HepG2 (cell line): Measurements from ENCODE around the gene LCN2. TPM values are rescaled to one million over a fixed set of nuclear protein-coding genes. Genes with fewer than 3 reads are reported as not detected.

Experiments
- ELF1 ChIP-seq: sonication (generic); formaldehyde crosslinking; IDR thresholded peaks from 2 replicates; pipeline ENCODE4 v1.4.0; 2020; ENCODE audit warnings: missing genetic modification reagents
- KDM3A ChIP-seq: IDR thresholded peaks from 2 replicates; pipeline ENCODE4 v1.6.1; 2018; ENCODE audit warnings: low read depth, missing compliant biosample characterization
- KLF6 ChIP-seq: IDR thresholded peaks from 2 replicates; pipeline ENCODE4 v1.8.0; 2016; ENCODE audit warnings: missing biosample characterization, missing genetic modification reagents
- KMT2A ChIP-seq: sonication (generic); formaldehyde crosslinking; IDR thresholded peaks from 2 replicates; pipeline ENCODE4 v1.4.0; 2020; ENCODE audit warnings: missing genetic modification reagents
- MIXL1 ChIP-seq: IDR thresholded peaks from 2 replicates; pipeline ENCODE4 v1.6.1; 2016
- POLR2A ChIP-seq, 2 experiments: IDR thresholded peaks; 2 replicates each; pipeline ENCODE4 v1.6.1; 2011; ENCODE audit warnings: low read depth in 2 of 2, low read length in 2 of 2, mild to moderate bottlenecking in 1 of 2, moderate library complexity in 1 of 2; ENCODE audit not compliant: insufficient read depth in 1 of 2
- SMC3 ChIP-seq: IDR thresholded peaks from 2 replicates; pipeline ENCODE4 v1.6.1; 2011; ENCODE audit warnings: low read length, improper control_type of control experiment
- STAG1 ChIP-seq: sonication (generic); formaldehyde crosslinking; IDR thresholded peaks from 2 replicates; pipeline ENCODE4 v1.4.0; 2020; ENCODE audit warnings: missing genetic modification reagents
- ZNF605 ChIP-seq: sonication (generic); formaldehyde crosslinking; IDR thresholded peaks from 2 replicates; pipeline ENCODE4 v1.8.0; 2022; ENCODE audit warnings: mild to moderate bottlenecking, missing genetic modification reagents
- ZNF660 ChIP-seq: sonication (generic); formaldehyde crosslinking; IDR thresholded peaks from 2 replicates; pipeline ENCODE4 v1.5.1; 2020; ENCODE audit warnings: mild to moderate bottlenecking, low read depth, missing genetic modification reagents, borderline replicate concordance
- ZSCAN31 ChIP-seq: sonication (generic); formaldehyde crosslinking; IDR thresholded peaks from 2 replicates; pipeline ENCODE4 v1.5.0; 2020; ENCODE audit warnings: low read depth, mild to moderate bottlenecking, missing genetic modification reagents
- polyA plus RNA-seq, 8 experiments: library from polyadenylated mRNA; depleted of rRNA in 3 of 8; stranded (reverse) in 7 of 8; unstranded in 1 of 8; fragments of >200 nt; fragmentation: Illumina TruSeq in 4 of 8; extraction: Trizol in 4 of 8; gene quantifications; 2 replicates each; pipeline versions ENCODE4 v1.2.1 to v1.2.3, GENCODE V29; 2011 to 2016; ENCODE audit warnings: low read depth in 4 of 8, missing spikeins in 1 of 8, mixed read lengths in 1 of 8; ENCODE audit not compliant: insufficient read depth in 1 of 8
- total RNA-seq, 5 experiments: library from RNA; depleted of rRNA; stranded (reverse); fragments of >200 nt; fragmentation: Illumina TruSeq; extraction: Trizol; gene quantifications; 2 replicates each; pipeline ENCODE4 v1.2.3, GENCODE V29; 2016; ENCODE audit warnings: low read depth in 1 of 5
- TF ChIP-seq, protein P1 (sequence below): IDR thresholded peaks from 2 replicates; pipeline ENCODE4 v1.6.1; 2012; ENCODE audit warnings: inconsistent platforms
- TF ChIP-seq, protein P2 (sequence below): sonication (generic); formaldehyde crosslinking; IDR thresholded peaks from 2 replicates; pipeline ENCODE4 v1.4.0; 2020; ENCODE audit warnings: mild to moderate bottlenecking, missing genetic modification reagents
- TF ChIP-seq, protein P3 (sequence below): sonication (generic); formaldehyde crosslinking; IDR thresholded peaks from 2 replicates; pipeline ENCODE4 v1.4.0; 2020; ENCODE audit warnings: missing genetic modification reagents, borderline replicate concordance
- TF ChIP-seq, protein P4 (sequence below): IDR thresholded peaks from 2 replicates; pipeline ENCODE4 v1.6.1; 2016; ENCODE audit warnings: missing compliant biosample characterization, missing genetic modification reagents, borderline replicate concordance
- TF ChIP-seq, protein P5 (sequence below): IDR thresholded peaks from 2 replicates; pipeline ENCODE4 v1.6.1; 2016; ENCODE audit warnings: low read depth, control low read depth
- TF ChIP-seq, protein P6 (sequence below): sonication (generic); formaldehyde crosslinking; IDR thresholded peaks from 2 replicates; pipeline ENCODE4 v1.5.1; 2020; ENCODE audit warnings: mild to moderate bottlenecking, moderate library complexity, missing genetic modification reagents
- TF ChIP-seq, protein P7 (sequence below): sonication (generic); formaldehyde crosslinking; IDR thresholded peaks from 2 replicates; pipeline ENCODE4 v1.9.0; 2021; ENCODE audit warnings: missing genetic modification reagents, borderline replicate concordance

LCN2 gene
- total and polyA plus RNA-seq, 2 of the 13 experiments (the other 11 are each of a cell fraction or from before 2014, with no cell fraction given): 0.38 to 1.4 TPM

DNA sequence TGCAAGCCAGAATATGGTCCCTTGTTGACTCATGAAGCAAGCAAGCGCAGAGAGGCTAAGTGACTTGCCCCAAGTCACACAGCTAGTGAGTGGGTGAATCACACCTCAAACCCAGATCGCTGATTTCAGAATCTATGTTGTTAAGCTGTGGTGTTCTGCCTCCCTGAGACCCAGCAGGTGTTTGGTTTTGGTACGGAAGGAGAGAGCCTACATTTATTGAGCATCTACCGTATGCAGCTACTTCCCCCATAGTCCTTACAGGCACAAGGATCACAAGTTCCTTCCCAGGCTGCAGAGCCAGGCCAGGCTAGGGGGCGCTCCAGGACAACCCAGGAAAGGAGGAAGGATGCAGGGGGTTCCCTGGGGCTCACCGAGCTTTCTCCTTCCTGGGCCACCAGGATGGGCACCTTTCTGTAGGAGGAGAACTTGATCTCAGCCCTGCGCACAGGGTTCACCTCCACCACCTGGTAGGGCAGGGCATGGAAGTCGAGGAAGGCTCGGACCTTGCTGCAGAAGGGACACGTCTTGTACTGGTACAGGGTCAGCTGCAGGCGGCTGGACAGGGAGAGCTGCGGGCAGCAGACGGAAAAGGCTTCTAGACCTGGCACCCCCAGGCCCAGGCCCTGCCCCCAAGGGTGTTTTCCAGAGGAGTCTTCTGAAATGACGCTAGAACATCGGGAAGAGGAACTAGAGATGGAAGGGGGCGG lies 24.2 kb upstream of the LCN2 start (continued):
- TF ChIP-seq KMT2A (CRISPR knock-in tag) (no peak), STAG1 (CRISPR knock-in tag) (peak; percentile 65), KLF6 (CRISPR knock-in tag) (no peak), ZNF605 (CRISPR knock-in tag) (no peak), MIXL1 (CRISPR knock-in tag) (no peak), KDM3A (CRISPR knock-in tag) (no peak), SMC3 (peak; percentile 33; the same call in 1 of the 2 replicates), ZNF660 (CRISPR knock-in tag) (no peak), POLR2A (IDR thresholded peaks at IDR 0.05; ENCODE audit: insufficient read depth in 1 of 2, low read depth in 2 of 2, low read length in 2 of 2) (0 out of 4 replicates have a peak, but pooled peaks of 1 of the 2 experiments have one; percentile 13), ELF1 (CRISPR knock-in tag) (peak; percentile 34; the same call in 1 of the 2 replicates), ZSCAN31 (CRISPR knock-in tag) (no peak)
- TF ChIP-seq, protein P1, sequence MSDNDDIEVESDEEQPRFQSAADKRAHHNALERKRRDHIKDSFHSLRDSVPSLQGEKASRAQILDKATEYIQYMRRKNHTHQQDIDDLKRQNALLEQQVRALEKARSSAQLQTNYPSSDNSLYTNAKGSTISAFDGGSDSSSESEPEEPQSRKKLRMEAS: peak; percentile 15; the same call in 1 of the 2 replicates
- TF ChIP-seq, protein P2, sequence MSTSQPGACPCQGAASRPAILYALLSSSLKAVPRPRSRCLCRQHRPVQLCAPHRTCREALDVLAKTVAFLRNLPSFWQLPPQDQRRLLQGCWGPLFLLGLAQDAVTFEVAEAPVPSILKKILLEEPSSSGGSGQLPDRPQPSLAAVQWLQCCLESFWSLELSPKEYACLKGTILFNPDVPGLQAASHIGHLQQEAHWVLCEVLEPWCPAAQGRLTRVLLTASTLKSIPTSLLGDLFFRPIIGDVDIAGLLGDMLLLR: 0 out of 2 replicates have a peak, but pooled peaks have one; percentile 25
- TF ChIP-seq, protein P3, sequence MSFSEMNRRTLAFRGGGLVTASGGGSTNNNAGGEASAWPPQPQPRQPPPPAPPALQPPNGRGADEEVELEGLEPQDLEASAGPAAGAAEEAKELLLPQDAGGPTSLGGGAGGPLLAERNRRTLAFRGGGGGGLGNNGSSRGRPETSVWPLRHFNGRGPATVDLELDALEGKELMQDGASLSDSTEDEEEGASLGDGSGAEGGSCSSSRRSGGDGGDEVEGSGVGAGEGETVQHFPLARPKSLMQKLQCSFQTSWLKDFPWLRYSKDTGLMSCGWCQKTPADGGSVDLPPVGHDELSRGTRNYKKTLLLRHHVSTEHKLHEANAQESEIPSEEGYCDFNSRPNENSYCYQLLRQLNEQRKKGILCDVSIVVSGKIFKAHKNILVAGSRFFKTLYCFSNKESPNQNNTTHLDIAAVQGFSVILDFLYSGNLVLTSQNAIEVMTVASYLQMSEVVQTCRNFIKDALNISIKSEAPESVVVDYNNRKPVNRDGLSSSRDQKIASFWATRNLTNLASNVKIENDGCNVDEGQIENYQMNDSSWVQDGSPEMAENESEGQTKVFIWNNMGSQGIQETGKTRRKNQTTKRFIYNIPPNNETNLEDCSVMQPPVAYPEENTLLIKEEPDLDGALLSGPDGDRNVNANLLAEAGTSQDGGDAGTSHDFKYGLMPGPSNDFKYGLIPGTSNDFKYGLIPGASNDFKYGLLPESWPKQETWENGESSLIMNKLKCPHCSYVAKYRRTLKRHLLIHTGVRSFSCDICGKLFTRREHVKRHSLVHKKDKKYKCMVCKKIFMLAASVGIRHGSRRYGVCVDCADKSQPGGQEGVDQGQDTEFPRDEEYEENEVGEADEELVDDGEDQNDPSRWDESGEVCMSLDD (CRISPR knock-in tag): no peak
- TF ChIP-seq, protein P4, sequence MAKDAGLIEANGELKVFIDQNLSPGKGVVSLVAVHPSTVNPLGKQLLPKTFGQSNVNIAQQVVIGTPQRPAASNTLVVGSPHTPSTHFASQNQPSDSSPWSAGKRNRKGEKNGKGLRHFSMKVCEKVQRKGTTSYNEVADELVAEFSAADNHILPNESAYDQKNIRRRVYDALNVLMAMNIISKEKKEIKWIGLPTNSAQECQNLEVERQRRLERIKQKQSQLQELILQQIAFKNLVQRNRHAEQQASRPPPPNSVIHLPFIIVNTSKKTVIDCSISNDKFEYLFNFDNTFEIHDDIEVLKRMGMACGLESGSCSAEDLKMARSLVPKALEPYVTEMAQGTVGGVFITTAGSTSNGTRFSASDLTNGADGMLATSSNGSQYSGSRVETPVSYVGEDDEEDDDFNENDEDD (CRISPR knock-in tag): no peak
- TF ChIP-seq, protein P5, sequence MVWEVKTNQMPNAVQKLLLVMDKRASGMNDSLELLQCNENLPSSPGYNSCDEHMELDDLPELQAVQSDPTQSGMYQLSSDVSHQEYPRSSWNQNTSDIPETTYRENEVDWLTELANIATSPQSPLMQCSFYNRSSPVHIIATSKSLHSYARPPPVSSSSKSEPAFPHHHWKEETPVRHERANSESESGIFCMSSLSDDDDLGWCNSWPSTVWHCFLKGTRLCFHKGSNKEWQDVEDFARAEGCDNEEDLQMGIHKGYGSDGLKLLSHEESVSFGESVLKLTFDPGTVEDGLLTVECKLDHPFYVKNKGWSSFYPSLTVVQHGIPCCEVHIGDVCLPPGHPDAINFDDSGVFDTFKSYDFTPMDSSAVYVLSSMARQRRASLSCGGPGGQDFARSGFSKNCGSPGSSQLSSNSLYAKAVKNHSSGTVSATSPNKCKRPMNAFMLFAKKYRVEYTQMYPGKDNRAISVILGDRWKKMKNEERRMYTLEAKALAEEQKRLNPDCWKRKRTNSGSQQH (CRISPR knock-in tag): no peak
- TF ChIP-seq, protein P6, sequence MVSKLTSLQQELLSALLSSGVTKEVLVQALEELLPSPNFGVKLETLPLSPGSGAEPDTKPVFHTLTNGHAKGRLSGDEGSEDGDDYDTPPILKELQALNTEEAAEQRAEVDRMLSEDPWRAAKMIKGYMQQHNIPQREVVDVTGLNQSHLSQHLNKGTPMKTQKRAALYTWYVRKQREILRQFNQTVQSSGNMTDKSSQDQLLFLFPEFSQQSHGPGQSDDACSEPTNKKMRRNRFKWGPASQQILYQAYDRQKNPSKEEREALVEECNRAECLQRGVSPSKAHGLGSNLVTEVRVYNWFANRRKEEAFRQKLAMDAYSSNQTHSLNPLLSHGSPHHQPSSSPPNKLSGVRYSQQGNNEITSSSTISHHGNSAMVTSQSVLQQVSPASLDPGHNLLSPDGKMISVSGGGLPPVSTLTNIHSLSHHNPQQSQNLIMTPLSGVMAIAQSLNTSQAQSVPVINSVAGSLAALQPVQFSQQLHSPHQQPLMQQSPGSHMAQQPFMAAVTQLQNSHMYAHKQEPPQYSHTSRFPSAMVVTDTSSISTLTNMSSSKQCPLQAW (CRISPR knock-in tag): no peak
- TF ChIP-seq, protein P7, sequence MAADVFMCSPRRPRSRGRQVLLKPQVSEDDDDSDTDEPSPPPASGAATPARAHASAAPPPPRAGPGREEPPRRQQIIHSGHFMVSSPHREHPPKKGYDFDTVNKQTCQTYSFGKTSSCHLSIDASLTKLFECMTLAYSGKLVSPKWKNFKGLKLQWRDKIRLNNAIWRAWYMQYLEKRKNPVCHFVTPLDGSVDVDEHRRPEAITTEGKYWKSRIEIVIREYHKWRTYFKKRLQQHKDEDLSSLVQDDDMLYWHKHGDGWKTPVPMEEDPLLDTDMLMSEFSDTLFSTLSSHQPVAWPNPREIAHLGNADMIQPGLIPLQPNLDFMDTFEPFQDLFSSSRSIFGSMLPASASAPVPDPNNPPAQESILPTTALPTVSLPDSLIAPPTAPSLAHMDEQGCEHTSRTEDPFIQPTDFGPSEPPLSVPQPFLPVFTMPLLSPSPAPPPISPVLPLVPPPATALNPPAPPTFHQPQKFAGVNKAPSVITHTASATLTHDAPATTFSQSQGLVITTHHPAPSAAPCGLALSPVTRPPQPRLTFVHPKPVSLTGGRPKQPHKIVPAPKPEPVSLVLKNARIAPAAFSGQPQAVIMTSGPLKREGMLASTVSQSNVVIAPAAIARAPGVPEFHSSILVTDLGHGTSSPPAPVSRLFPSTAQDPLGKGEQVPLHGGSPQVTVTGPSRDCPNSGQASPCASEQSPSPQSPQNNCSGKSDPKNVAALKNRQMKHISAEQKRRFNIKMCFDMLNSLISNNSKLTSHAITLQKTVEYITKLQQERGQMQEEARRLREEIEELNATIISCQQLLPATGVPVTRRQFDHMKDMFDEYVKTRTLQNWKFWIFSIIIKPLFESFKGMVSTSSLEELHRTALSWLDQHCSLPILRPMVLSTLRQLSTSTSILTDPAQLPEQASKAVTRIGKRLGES (CRISPR knock-in tag): no peak
